ENCODE measurements around the gene TNFRSF6B.
"Not testable (repeated sequence)": the region's sequence is repeated elsewhere in the genome, so short reads cannot be mapped to it uniquely, and the experiment has no call there.

The TNFRSF6B gene

GRCh38 chr20:63658749-63659187 lies 37.7 kb upstream of the TNFRSF6B start:
- no peak overlapping the region for H3K27ac Mint-ChIP-seq
- H3K36me3 Mint-ChIP-seq, result peaks cover 3% of the 10 kb centered on the region
- peak; percentile 16 for ATAC-seq (ENCODE audit: low read depth)
- no peaks in the 10 kb centered on the region for H3K9me3 Mint-ChIP-seq
- peaks cover 3% of the 10 kb centered on the region for H3K27me3 Mint-ChIP-seq
- H3K4me1 Mint-ChIP-seq, result peaks cover 16% of the 10 kb centered on the region
- H3K4me3 Mint-ChIP-seq, result peak overlapping the region; percentile 90
- DNase-seq (ENCODE audit: low spot score in 2 of 2), result no peak

- no peak overlapping the region for H3K27ac Mint-ChIP-seq
Observed at GRCh38 chr20:63659370-63659769, 37.1 kb upstream of the TNFRSF6B start.

DNA sequence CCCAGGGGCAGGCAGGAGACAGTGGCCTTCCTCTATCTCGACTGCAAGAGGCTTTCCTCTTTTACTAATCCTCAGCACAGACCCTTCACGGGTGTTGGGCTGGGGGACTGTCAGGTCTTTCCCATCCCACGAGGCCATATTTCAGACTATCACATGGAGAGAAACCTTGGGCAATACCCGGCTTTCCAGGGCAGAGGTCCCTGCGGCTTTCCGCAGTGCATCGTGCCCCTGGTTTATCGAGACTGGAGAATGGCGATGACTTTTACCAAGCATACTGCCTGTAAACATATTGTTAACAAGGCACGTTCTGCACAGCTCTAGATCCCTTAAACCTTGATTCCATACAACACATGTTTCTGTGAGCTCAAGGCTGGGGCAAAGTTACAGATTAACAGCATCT lies 36.3 kb upstream of the TNFRSF6B start:
- not testable (repeated sequence) for H3K36me3 Mint-ChIP-seq; H3K27me3 Mint-ChIP-seq; ATAC-seq (ENCODE audit: low read depth); DNase-seq (ENCODE audit: low spot score in 2 of 2); H3K27ac Mint-ChIP-seq; H3K9me3 Mint-ChIP-seq
- peaks cover 15% of the 10 kb centered on the region for H3K4me1 Mint-ChIP-seq
- H3K4me3 Mint-ChIP-seq, result peak overlapping the region; percentile 15

More at GRCh38 chr20:63659370-63659769, 37.1 kb upstream of the TNFRSF6B start:
- peaks cover 13% of the 10 kb centered on the region for H3K4me1 Mint-ChIP-seq
- no peaks in the 10 kb centered on the region for H3K9me3 Mint-ChIP-seq
- H3K4me3 Mint-ChIP-seq, result peak overlapping the region; percentile 90
- no peak for ATAC-seq (ENCODE audit: low read depth)
- H3K36me3 Mint-ChIP-seq, result peaks cover 3% of the 10 kb centered on the region
- H3K27me3 Mint-ChIP-seq, result peaks cover 3% of the 10 kb centered on the region
- DNase-seq (ENCODE audit: low spot score in 2 of 2), result no peak

- H3K27me3 Mint-ChIP-seq, result no peaks in the 10 kb centered on the region
- H3K27ac Mint-ChIP-seq, result no peak overlapping the region
- no peak overlapping the region for H3K4me3 Mint-ChIP-seq
- H3K9me3 Mint-ChIP-seq, result no peaks in the 10 kb centered on the region
- peaks cover 6% of the 10 kb centered on the region for H3K36me3 Mint-ChIP-seq
- ATAC-seq (ENCODE audit: low read depth), result no peak
- no peak for DNase-seq (ENCODE audit: low spot score in 2 of 2)
- peaks cover 15% of the 10 kb centered on the region for H3K4me1 Mint-ChIP-seq
Observed at GRCh38 chr20:63660622-63661021, 35.8 kb upstream of the TNFRSF6B start.

DNA sequence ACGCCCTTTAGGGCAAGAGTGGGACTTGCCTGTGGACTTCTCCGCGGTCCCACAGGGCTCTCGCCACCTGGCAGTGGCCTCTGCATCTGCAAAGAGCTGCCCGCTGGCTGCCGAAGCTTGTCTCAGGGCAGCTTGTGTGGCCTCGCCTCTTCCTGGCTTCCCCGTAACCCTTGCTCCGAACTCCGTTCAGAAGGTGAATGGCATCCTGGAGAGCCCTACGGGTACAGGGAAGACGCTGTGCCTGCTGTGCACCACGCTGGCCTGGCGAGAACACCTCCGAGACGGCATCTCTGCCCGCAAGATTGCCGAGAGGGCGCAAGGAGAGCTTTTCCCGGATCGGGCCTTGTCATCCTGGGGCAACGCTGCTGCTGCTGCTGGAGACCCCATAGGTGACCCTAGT lies 35.3 kb upstream of the TNFRSF6B start:
- no peaks in the 10 kb centered on the region for H3K9me3 Mint-ChIP-seq
- no peak overlapping the region for H3K4me3 Mint-ChIP-seq

GRCh38 chr20:63661959-63662812 lies 34.3 kb upstream of the TNFRSF6B start:
- DNase-seq (ENCODE audit: low spot score in 2 of 2), result no peak
- no peak for ATAC-seq (ENCODE audit: low read depth)
- Mint-ChIP-seq H3K27ac (no peak overlapping the region), H3K4me1 (peaks cover 15% of the 10 kb centered on the region), H3K36me3 (peaks cover 6% of the 10 kb centered on the region), H3K9me3 (no peaks in the 10 kb centered on the region), H3K27me3 (no peaks in the 10 kb centered on the region), H3K4me3 (no peak overlapping the region)

More for the DNA sequence above, 35.3 kb upstream of the TNFRSF6B start:
- ATAC-seq (ENCODE audit: low read depth), result no peak
- no peak overlapping the region for H3K27ac Mint-ChIP-seq
- DNase-seq (ENCODE audit: low spot score in 2 of 2), result no peak
- peaks cover 6% of the 10 kb centered on the region for H3K36me3 Mint-ChIP-seq
- H3K27me3 Mint-ChIP-seq, result no peaks in the 10 kb centered on the region
- H3K4me1 Mint-ChIP-seq, result peaks cover 15% of the 10 kb centered on the region

DNA sequence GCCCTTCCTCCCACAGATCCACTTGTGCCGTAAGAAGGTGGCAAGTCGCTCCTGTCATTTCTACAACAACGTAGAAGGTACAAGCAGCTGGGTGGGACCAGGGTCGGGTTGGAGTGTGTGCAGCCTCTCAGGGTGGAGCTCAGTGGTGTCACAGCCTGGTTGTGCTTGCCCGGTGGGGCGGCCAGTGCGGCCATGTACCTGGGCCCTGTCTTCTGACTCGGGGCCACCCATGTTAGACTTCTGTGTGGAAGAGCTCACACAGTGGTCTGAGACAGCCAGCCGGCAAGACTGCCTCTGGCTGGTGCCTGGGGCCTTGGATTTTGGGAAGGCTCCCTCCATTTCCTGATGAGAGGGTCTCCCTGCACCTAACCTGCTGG lies 33.7 kb upstream of the TNFRSF6B start:
- H3K27me3 Mint-ChIP-seq, result no peaks in the 10 kb centered on the region
- no peak overlapping the region for H3K4me3 Mint-ChIP-seq
- DNase-seq (ENCODE audit: low spot score in 2 of 2) (no peak), ATAC-seq (ENCODE audit: low read depth) (no peak)
- peaks cover 15% of the 10 kb centered on the region for H3K4me1 Mint-ChIP-seq
- H3K9me3 Mint-ChIP-seq, result no peaks in the 10 kb centered on the region
- H3K27ac Mint-ChIP-seq, result no peak overlapping the region
- peaks cover 6% of the 10 kb centered on the region for H3K36me3 Mint-ChIP-seq

DNA sequence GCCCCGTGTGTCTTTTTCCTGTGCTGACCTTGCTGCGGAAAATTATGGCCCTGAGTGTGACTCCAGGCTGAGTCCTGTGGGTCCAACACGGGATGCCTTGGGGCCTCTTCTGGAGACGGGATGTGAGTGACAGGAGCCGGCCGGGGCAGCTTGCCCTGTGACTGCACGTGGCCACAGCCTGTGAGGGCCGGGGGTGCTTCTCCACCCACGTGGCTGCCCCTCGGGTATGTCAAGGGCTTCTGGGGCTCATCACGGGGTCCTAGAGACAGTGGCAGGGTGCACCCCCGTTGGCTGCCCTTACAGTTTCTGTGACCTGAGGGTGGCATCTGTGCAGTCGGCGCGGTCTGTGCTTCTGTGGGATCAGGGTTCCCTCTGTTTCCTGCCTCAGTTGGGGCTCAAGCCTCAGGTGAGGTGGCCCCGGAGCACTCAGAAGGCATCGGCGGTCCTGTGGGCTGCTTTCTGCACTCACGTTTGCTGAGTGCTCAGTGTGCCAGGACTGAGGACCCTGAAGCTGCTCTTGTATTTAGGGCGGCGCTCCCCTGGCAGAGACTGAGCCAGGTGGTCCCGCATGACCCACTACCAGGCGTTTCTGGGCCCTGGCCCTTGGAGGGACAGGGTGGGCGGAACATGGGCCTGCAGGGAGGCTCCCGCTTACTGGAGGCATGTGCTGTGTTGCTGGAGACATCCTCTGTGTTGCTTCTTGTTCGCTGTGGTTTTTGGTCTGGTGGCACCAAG lies 33.0 kb upstream of the TNFRSF6B start:
- ATAC-seq (ENCODE audit: low read depth) (no peak), DNase-seq (ENCODE audit: low spot score in 2 of 2) (no peak)
- Mint-ChIP-seq H3K27ac (no peak overlapping the region), H3K9me3 (no peaks in the 10 kb centered on the region), H3K36me3 (peaks cover 10% of the 10 kb centered on the region), H3K4me3 (no peak overlapping the region), H3K4me1 (peaks cover 10% of the 10 kb centered on the region), H3K27me3 (no peaks in the 10 kb centered on the region)

GRCh38 chr20:63664143-63664851 lies 32.2 kb upstream of the TNFRSF6B start:
- DNase-seq (ENCODE audit: low spot score in 2 of 2) (no peak), ATAC-seq (ENCODE audit: low read depth) (no peak)
- Mint-ChIP-seq H3K36me3 (peaks cover 10% of the 10 kb centered on the region), H3K27me3 (no peaks in the 10 kb centered on the region), H3K9me3 (no peaks in the 10 kb centered on the region), H3K4me1 (peaks cover 2% of the 10 kb centered on the region), H3K27ac (no peak overlapping the region), H3K4me3 (no peak overlapping the region)

DNA sequence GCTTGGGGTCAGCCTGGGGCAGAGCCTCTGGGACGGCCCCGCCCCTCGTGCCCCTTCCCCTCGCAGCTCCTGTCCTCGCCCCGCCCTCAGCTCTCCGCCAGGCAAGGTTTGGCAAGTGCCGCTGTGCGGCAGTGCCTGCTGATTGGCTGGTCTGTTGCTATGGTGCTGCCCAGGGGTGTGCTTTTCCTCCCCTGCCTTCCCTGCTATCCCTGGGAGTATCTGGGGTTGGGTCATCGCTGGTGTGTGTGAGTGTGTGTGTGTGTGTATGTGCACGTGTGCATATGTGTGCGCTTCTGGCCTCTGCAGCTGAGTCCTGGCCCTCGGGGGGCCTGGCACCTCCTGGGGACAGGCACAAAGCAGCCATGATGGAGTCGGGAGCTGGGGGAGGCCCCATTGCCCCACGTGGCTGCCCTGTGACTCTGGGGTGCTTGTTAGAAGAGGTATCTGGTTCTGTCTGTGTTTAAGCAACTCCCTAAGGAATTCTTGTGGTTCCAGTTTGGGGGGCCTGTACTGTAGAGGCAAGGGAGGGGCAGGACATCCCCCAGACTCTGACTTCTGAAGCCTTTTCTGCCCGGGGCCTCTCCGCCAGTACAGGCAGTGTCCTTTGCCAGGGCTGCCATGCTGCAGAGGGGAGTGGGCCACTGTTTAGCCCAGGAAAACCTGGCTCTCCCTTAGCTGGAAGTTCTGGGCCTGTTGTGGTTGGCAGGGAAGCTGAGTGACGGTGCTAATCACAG lies 31.4 kb upstream of the TNFRSF6B start:
- H3K36me3 Mint-ChIP-seq, result peaks cover 10% of the 10 kb centered on the region
- no peak overlapping the region for H3K4me3 Mint-ChIP-seq
- no peak for ATAC-seq (ENCODE audit: low read depth)
- no peaks in the 10 kb centered on the region for H3K27me3 Mint-ChIP-seq
- H3K9me3 Mint-ChIP-seq, result no peaks in the 10 kb centered on the region
- peaks cover 2% of the 10 kb centered on the region for H3K4me1 Mint-ChIP-seq
- no peak for DNase-seq (ENCODE audit: low spot score in 2 of 2)
- H3K27ac Mint-ChIP-seq, result no peak overlapping the region

GRCh38 chr20:63665708-63666107 lies 30.7 kb upstream of the TNFRSF6B start:
- ATAC-seq (ENCODE audit: low read depth) (no peak), DNase-seq (ENCODE audit: low spot score in 2 of 2) (no peak)
- Mint-ChIP-seq H3K27me3 (no peaks in the 10 kb centered on the region), H3K27ac (no peak overlapping the region), H3K4me3 (no peak overlapping the region), H3K9me3 (no peaks in the 10 kb centered on the region), H3K4me1 (peaks cover 2% of the 10 kb centered on the region), H3K36me3 (peaks cover 10% of the 10 kb centered on the region)

DNA sequence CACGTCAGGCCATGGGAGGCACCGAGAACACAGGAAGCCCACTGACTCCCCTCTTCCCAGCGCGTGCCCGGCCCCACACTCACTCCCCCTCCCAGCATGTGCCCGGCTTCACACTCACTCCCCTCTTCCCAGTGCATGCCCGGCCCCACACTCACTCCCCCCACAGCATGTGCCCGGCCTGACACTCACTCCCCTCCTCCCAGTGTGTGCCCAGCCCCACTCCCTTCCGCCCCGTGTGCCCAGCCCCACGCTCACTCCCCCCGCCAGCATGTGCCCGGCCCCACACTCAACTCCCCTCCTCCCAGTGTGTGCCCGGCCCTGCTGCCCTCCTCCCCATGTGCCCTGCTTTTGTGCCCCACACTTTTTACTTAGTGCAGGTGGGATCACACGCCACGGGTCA lies 28.6 kb upstream of the TNFRSF6B start:
- Mint-ChIP-seq H3K4me3 (no peak overlapping the region), H3K9me3 (no peaks in the 10 kb centered on the region), H3K4me1 (peaks cover 2% of the 10 kb centered on the region), H3K27ac (no peak overlapping the region), H3K27me3 (no peaks in the 10 kb centered on the region), H3K36me3 (peaks cover 7% of the 10 kb centered on the region)
- no peak for ATAC-seq (ENCODE audit: low read depth)
- DNase-seq (ENCODE audit: low spot score in 2 of 2), result no peak

DNA sequence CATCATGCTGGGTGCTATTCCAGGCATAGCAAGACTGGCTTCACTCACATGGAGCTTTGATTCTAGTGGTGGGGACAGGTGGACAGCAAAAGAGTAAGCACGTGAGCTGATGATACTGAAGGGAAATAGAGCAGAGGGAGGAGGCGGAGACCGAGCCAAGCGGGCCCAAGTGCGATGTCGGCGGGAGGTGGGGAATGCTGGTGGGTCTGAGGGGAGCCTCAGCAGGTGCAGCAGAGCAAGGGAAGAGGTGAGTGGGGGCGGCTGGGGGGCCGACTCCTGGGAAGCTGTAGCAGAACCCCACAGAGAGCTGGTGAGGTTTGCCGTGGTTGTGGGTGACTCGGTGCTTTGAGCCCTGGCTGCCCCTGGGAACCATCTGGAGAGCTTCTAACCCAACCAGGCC lies 28.1 kb upstream of the TNFRSF6B start:
- Mint-ChIP-seq H3K9me3 (no peaks in the 10 kb centered on the region), H3K4me3 (no peak overlapping the region), H3K27ac (no peak overlapping the region), H3K4me1 (peaks cover 2% of the 10 kb centered on the region), H3K27me3 (no peaks in the 10 kb centered on the region), H3K36me3 (peaks cover 7% of the 10 kb centered on the region)
- no peak for DNase-seq (ENCODE audit: low spot score in 2 of 2)
- ATAC-seq (ENCODE audit: low read depth), result no peak
